ENCODE results near the gene NUP62CL.
"Not testable (repeated sequence)": the region's sequence is repeated elsewhere in the genome, so short reads cannot be mapped to it uniquely, and the experiment has no call there.

The NUP62CL gene

GRCh38 chrX:107205770-107206696 lies at the start of gene NUP62CL, which contains the start of gene DNAAF6:
Gene NUP62CL (minus strand): TSS chrX:107206433. CDS start chrX:107175146, 31,287 bp downstream.
Gene DNAAF6 (plus strand): TSS chrX:107206611. CDS start chrX:107212876, 6,265 bp downstream.
- no peak for DNase-seq

- no peak for DNase-seq
These were observed 22.2 kb upstream of the NUP62CL start for GRCh38 chrX:107228486-107228819.

GRCh38 chrX:107227780-107228485 lies 21.7 kb upstream of the NUP62CL start:
- DNase-seq, result no peak

- DNase-seq, result no peak
These were observed 20.5 kb upstream of the NUP62CL start for GRCh38 chrX:107226757-107227156.

- DNase-seq, result no peak
These were observed 7.2 kb upstream of the NUP62CL start for GRCh38 chrX:107213477-107213876.

- no peak for DNase-seq
These were observed 1.7 kb upstream of the NUP62CL start for GRCh38 chrX:107207943-107208342.

- no peak for DNase-seq
These were observed 856 bp upstream of the NUP62CL start for GRCh38 chrX:107207089-107207488.

DNA sequence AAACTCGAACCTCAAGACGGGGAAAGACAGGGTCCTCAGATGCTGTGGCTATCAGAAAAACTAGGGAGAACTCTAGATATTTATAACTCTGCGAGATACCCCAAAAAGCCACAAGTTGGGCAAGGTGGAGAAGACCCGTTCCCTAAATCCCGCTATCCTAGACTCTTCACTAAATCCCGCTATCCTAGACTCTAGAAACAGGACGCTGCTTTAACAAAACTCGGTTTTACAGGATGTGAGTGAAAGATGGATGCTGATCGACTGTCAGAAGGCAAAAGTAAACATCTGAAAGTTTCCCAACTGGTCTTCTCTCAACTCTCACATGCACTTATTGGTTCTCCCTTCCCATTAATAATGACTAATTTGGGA lies 448 bp upstream of the NUP62CL start:
- no peak for DNase-seq

GRCh38 chrX:107204068-107204605 lies 2.1 kb downstream of the NUP62CL start:
- no peak for DNase-seq

DNA sequence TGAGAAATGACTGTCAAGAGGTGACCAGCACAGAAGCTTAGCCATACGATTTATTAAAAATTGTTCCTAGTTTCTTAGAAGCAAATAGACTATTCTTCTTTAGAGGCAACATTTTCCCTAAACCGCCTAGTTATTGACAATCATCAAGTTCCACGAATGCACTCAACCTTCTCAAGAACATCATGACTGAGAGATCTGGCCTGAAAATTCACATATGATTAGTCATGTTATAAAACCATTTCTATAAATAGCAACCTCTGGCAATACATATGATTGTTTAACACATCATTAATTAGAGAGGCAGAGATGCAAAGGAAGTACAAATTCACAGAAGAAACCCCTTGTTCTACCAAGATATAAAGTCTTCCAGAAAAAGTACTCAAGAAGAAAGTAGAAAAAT lies 6.7 kb downstream of the NUP62CL start:
- DNase-seq, result no peak

DNA sequence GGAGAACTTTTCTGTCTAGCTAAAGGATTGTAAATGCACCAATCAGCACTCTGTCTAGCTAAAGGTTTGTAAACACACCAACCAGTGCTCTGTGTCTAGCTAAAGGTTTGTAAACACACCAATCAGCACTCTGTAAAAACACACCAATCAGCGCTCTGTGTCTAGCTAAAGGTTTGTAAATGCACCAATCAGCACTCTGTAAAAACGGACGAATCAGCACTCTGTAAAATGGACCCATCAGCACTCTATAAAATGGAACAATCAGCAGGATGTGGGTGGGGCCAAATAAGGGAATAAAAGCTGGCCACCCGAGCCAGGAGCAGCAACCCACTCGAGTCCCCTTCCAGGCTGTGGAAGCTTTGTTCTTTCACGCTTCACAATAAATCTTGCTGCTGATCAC lies 8.2 kb downstream of the NUP62CL start:
- DNase-seq, result not testable (repeated sequence)

DNA sequence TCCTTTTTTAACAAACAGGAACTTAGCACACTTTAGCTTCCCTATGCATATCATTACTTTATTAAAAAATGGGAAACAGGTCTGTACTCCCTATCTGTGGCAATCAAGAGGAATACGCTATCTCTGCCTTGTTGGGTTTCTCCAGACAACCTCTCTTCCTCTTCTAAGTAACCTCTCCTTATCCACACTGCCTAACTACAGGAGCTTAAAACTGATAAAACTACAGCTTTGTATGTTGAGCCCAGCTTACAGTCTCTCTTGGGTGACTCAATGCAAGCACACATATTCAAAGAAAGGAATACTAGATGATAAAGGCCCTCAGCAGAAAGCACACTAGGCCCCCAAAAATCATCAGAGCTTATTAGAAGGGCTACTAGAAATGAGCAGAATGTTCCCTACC lies 8.9 kb downstream of the NUP62CL start:
- DNase-seq, result no peak

DNA sequence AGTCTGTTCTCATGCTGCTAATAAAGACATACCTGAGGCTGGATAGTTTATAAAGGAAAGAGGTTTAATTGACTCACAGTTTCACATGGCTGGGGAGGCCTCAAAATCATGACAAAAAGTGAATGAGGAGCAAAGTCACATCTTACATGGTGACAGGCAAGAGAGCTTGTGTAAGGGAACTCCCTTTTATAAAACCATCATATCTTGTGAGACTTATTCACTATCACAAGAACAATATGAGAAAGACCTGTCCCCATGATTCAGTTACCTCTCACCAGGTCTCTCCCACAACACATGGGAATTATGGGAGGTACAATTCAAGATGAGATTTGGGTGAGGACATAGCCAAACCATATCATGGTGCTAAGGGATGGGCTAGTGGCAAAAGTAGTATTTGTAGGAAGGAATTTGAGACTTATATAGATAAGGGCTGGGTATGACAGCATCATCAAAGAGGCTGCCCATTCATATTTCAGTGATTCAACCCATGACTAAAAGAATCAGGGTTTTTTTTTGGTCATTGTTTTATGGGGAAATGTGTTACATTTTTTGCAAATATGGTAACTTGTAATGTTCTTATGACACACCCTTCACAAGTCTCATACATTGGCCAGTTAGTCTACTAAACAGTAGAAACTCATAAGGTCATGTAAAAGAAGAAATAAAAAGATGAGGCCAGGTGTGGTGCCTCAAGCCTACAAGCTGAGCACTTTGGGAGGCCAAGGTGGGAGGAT lies 34.7 kb downstream of the NUP62CL start:
- DNase-seq, result no peak

DNA sequence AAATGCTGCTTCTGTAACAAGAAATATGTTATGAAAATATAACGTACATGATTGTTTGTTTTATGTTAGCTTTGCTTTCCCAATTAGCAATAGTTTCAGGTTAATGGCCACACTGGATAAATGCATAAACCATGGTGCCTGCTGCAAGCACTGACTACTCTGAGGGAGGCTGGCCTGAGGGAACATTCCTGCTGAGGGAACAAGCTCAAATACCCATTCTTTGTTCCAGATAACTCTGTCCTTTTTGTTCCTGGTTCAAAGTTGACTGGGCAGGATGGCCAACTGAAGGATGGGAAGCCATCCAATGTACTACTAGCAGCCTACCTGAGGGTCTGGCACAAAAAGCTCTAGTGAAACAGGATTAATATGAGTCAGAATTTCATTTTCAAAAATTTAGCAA lies 37.5 kb downstream of the NUP62CL start:
- DNase-seq, result no peak

DNA sequence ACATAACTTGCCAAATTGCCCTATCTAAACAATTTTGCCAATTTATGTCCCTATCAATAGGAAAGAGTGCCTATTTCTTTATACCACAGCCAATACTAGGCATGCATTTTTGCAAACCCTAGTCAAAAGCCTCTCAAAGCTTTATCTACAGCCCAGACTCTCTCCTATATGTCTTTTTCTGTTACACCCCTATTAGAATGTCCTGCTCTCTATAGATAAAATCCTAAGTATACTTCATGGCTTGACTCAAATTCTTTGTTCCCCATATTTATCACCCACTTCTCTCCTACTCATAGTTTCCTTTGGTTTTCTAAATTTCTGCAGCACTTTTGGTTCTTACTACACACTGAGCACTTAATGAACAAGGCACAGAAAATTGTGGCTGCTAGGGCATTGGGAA lies 38.0 kb downstream of the NUP62CL start:
- DNase-seq, result no peak

- no peak for DNase-seq
These were observed 38.9 kb downstream of the NUP62CL start for GRCh38 chrX:107167163-107167921.

DNA sequence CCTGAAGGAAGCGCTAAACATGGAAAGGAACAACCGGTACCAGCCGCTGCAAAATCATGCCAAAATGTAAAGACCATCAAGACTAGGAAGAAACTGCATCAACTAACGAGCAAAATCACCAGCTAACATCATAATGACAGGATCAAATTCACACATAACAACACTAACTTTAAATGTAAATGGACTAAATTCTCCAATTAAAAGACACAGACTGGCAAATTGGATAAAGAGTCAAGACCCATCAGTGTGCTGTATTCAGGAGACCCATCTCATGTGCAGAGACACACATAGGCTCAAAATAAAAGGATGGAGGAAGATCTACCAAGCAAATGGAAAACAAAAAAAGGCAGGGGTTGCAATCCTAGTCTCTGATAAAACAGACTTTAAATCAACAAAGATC lies 48.6 kb downstream of the NUP62CL start:
- DNase-seq, result not testable (repeated sequence)

GRCh38 chrX:107155621-107156430 lies 50.4 kb downstream of the NUP62CL start:
- DNase-seq, result not testable (repeated sequence)

- DNase-seq, result no peak
These were observed 51.2 kb downstream of the NUP62CL start for GRCh38 chrX:107154787-107155620.

DNA sequence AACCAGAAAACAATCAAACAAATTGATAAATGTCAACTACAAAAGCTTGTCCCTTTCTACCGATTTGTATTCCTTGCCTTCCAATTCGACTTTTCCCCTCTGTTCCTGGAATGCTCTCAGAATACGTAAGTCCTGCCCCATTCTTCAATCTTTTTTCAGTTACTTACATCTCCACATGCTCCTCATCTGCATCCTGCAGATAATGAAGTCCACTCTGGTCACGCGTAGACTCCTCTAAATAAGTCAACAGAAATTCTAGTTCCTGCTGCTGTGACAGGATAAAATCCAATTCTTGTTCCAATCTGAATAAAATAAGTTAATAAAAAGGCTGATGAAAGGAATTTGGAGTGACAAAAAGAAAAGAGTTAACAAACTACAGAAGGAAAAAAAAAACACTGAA lies 53.2 kb downstream of the NUP62CL start:
- DNase-seq, result no peak

DNA sequence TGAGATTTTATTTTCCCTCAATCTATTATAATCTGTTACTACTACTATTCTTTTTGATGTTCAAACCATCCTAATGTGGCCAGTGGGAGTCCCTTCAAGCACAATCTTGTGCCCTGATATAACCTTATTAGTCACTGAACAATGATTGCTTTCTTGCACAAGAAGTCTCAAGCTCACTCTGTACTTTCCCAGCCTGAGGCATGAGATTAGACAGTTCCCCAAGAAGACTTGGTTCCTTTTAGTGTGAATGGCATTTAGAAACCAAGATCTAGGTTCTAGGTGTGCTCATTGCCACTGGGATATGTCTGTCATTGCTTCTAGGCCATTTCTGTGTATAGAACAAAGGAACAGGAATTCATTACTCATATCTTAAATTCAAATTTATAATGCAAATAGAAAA lies 59.6 kb downstream of the NUP62CL start:
- no peak for DNase-seq
